Thyroid gland (tissue), 4 donors: Measurements from ENCODE around the gene NRSN2.

ENCODE experiments used
- POLR2A ChIP-seq, 2 donors: fragments of 450-650 bp; IDR thresholded peaks; one replicate each; pipeline ENCODE4 v1.6.1; 2017; ENCODE audit warnings: antibody characterized with exemption in 2 of 2, mild to moderate bottlenecking in 2 of 2, moderate library complexity in 1 of 2
- TF ChIP-seq, protein P1 (sequence below), 6 experiments: fragments of 200-600 bp in 3 of 6; fragments of 450-650 bp in 3 of 6; sonication (generic) in 3 of 6; IDR thresholded peaks; one replicate each; pipeline ENCODE4 v1.5.1; 2016 to 2019; ENCODE audit warnings: antibody characterized with exemption in 6 of 6, mild to moderate bottlenecking in 2 of 6, inconsistent platforms in 1 of 6, moderate library complexity in 1 of 6

DNA sequence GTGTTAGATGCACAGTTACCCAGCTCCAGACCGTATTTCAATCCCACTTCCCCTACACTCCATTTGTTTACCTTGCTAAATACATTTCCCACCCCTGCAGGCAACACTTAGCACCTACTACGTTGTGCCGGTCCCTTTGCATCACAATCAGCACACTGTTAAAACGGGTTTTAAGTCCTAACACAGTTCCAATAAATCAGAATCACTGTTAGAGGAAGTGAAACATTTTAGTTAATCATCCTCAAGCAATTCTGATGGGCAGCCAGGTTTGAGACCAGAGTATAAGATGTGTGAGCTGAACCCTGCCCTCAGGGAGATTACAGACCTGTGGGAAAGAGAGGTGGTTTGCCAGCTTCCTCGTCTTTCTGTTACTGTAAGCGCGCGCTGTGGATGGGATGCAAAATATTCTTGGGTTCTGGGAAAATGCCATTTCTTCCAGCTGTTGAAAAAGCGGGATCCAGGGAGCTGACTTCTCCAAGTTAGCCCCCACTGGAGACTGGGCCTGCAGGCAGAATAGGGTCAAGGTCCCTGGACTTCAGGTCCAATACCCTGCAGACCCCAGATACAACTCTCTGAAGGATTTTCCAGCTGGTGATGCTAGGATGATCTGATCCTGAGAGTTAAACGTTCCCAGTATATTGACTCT is 46.4 kb upstream of the NRSN2 start:
- TF ChIP-seq POLR2A (IDR thresholded peaks at IDR 0.05): no peak
- TF ChIP-seq, protein P1, sequence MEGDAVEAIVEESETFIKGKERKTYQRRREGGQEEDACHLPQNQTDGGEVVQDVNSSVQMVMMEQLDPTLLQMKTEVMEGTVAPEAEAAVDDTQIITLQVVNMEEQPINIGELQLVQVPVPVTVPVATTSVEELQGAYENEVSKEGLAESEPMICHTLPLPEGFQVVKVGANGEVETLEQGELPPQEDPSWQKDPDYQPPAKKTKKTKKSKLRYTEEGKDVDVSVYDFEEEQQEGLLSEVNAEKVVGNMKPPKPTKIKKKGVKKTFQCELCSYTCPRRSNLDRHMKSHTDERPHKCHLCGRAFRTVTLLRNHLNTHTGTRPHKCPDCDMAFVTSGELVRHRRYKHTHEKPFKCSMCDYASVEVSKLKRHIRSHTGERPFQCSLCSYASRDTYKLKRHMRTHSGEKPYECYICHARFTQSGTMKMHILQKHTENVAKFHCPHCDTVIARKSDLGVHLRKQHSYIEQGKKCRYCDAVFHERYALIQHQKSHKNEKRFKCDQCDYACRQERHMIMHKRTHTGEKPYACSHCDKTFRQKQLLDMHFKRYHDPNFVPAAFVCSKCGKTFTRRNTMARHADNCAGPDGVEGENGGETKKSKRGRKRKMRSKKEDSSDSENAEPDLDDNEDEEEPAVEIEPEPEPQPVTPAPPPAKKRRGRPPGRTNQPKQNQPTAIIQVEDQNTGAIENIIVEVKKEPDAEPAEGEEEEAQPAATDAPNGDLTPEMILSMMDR (IDR thresholded peaks at IDR 0.05): no peak
